Transverse colon (tissue), 4 donors: ENCODE data around the gene FER1L5.

ENCODE experiments used
- CTCF ChIP-seq, 5 experiments: fragments of 200-600 bp in 3 of 5; fragments of 450-650 bp in 2 of 5; sonication (generic) in 3 of 5; IDR thresholded peaks; 1 replicate in 2 of 5; 2 replicates in 3 of 5; pipeline ENCODE4 v1.5.1; 2016 to 2017; ENCODE audit warnings: antibody characterized with exemption in 5 of 5, inconsistent platforms in 3 of 5, mild to moderate bottlenecking in 2 of 5, moderate library complexity in 1 of 5
- EP300 ChIP-seq: sonication (generic); formaldehyde crosslinking; IDR thresholded peaks from one replicate; pipeline ENCODE4 v1.6.1; 2017; ENCODE audit warnings: antibody characterized with exemption, low read depth
- POLR2A ChIP-seq: fragments of 450-650 bp; IDR thresholded peaks from one replicate; pipeline ENCODE4 v1.6.1; 2016; ENCODE audit warnings: antibody characterized with exemption, mild to moderate bottlenecking, moderate library complexity
- POLR2AphosphoS5 ChIP-seq, 3 donors: sonication (generic); formaldehyde crosslinking; IDR thresholded peaks; one replicate each; pipeline ENCODE4 v1.6.1; 2016; ENCODE audit warnings: antibody characterized with exemption in 3 of 3

GRCh38 chr2:96747061-96747617 lies 104.6 kb downstream of the FER1L5 start:
- TF ChIP-seq CTCF (IDR thresholded peaks at IDR 0.05) (no peak), POLR2A (no peak), POLR2AphosphoS5 (IDR thresholded peaks at IDR 0.05) (no peak), EP300 (no peak)
